Keratinocyte (primary cell): ENCODE data around the gene FAM174B.

Experiments used
- EZH2 ChIP-seq: IDR thresholded peaks from one replicate; pipeline ENCODE4 v1.6.1; 2012; ENCODE audit warnings: inconsistent platforms, mild to moderate bottlenecking, low read length, moderate library complexity
- TF ChIP-seq, protein P1 (sequence below), 3 experiments: IDR thresholded peaks in 1 of 3; conservative IDR thresholded peaks in 1 of 3; optimal IDR thresholded peaks in 1 of 3; 2 replicates in 2 of 3; 3 replicates in 1 of 3; pipeline versions ENCODE3 to v1.5.1; 2011; ENCODE audit warnings: low read length in 3 of 3, mild to moderate bottlenecking in 3 of 3, moderate library complexity in 2 of 3, control low read depth in 1 of 3, inconsistent platforms in 1 of 3; ENCODE audit not compliant: insufficient read depth in 2 of 3; ENCODE audit errors: extremely low read depth in 1 of 3

DNA sequence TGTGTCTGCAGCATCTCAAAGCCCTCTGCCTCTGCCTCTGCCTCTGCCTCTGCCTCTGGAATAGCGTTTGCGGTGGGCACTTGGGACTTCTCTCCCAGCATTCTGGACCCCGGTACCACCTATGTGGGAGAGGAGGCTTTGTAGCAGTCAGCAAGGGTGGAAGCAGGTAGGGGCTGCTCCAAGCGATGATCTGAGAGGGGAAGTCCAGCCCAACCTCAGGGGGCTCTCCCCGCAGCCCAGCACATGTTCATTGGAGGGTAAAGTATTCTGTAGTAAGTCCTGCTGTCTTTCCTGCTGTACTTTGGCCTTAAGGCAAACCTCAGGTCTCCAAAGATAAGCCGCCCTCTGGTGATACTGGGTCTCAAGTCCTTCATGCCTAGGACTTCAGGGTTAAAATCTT, 68.6 kb downstream of the FAM174B start:
- no peak for TF ChIP-seq EZH2
- TF ChIP-seq, protein P1, sequence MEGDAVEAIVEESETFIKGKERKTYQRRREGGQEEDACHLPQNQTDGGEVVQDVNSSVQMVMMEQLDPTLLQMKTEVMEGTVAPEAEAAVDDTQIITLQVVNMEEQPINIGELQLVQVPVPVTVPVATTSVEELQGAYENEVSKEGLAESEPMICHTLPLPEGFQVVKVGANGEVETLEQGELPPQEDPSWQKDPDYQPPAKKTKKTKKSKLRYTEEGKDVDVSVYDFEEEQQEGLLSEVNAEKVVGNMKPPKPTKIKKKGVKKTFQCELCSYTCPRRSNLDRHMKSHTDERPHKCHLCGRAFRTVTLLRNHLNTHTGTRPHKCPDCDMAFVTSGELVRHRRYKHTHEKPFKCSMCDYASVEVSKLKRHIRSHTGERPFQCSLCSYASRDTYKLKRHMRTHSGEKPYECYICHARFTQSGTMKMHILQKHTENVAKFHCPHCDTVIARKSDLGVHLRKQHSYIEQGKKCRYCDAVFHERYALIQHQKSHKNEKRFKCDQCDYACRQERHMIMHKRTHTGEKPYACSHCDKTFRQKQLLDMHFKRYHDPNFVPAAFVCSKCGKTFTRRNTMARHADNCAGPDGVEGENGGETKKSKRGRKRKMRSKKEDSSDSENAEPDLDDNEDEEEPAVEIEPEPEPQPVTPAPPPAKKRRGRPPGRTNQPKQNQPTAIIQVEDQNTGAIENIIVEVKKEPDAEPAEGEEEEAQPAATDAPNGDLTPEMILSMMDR (optimal IDR thresholded peaks at IDR 0.05 in 1 of 3, IDR thresholded peaks at IDR 0.05 in 1 of 3, conservative IDR thresholded peaks at IDR 0.05 in 1 of 3; ENCODE audit: extremely low read depth in 1 of 3, insufficient read depth in 2 of 3, low read length in 3 of 3), result no peak
